Measurements from ENCODE around the gene NOL3. TPM values are rescaled to one million over a fixed set of nuclear protein-coding genes. Genes with fewer than 3 reads are reported as not detected.

The NOL3 gene
- total RNA-seq, 2 donors from 2014 or later: 87.5 to 103 TPM

GRCh38 chr16:67190448-67191399 lies 20.4 kb downstream of the NOL3 start:
- no peak overlapping the region for H3K4me3 ChIP-seq
- TF ChIP-seq CTCF (IDR thresholded peaks at IDR 0.05): no peak
- no peaks in the 10 kb centered on the region for H3K27me3 ChIP-seq
- H3K36me3 ChIP-seq: peaks cover 24% of the 10 kb centered on the region
- H3K9me3 ChIP-seq: no peaks in the 10 kb centered on the region
- peak overlapping the region; percentile 3 to 10 for H3K27ac ChIP-seq
- H3K4me1 ChIP-seq: peaks cover 0 to 29% of the 10 kb centered on the region in 2 donors
- DNase-seq (ENCODE audit: low spot score): no peak

- peak overlapping the region in 1 of 2 donors; percentile 78 for H3K27ac ChIP-seq
- peaks cover 32% of the 10 kb centered on the region for H3K36me3 ChIP-seq
- no peaks in the 10 kb centered on the region for H3K9me3 ChIP-seq
- no peaks in the 10 kb centered on the region for H3K27me3 ChIP-seq
- no peak for DNase-seq (ENCODE audit: low spot score)
- H3K4me1 ChIP-seq: peaks cover 0 to 27% of the 10 kb centered on the region in 2 donors
- peak overlapping the region; percentile 87 to 98 for H3K4me3 ChIP-seq
- TF ChIP-seq CTCF (IDR thresholded peaks at IDR 0.05): no peak
Measured at GRCh38 chr16:67191411-67191994, 21.2 kb downstream of the NOL3 start.

GRCh38 chr16:67191995-67192681 lies 21.8 kb downstream of the NOL3 start, which contains the start of gene E2F4:
TSS of gene E2F4 (plus strand) at chr16:67192155. CDS start at chr16:67192228, 73 bp downstream.
- Histone ChIP-seq H3K27me3 (no peaks in the 10 kb centered on the region), H3K4me3 (peak within 1 kb of the TSS; percentile 87 to 98), H3K27ac (peak within 1 kb of the TSS; percentile 76 to 78), H3K36me3 (peaks cover 38% of the 10 kb centered on the region), H3K4me1 (peaks cover 0 to 27% of the 10 kb centered on the region in 2 donors), H3K9me3 (no peaks in the 10 kb centered on the region)
- peak; percentile 94 for DNase-seq (ENCODE audit: low spot score)
- TF ChIP-seq CTCF (IDR thresholded peaks at IDR 0.05): peak in 1 of 2 donors; percentile 12

GRCh38 chr16:67192781-67193361 lies 22.5 kb downstream of the NOL3 start:
- Histone ChIP-seq H3K4me1 (peaks cover 0 to 29% of the 10 kb centered on the region in 2 donors), H3K27ac (peak overlapping the region; percentile 76 to 78)
- no peak for DNase-seq (ENCODE audit: low spot score)

More at GRCh38 chr16:67192781-67193361, 22.5 kb downstream of the NOL3 start:
- Histone ChIP-seq H3K4me3 (peak overlapping the region; percentile 87 to 98), H3K9me3 (no peaks in the 10 kb centered on the region), H3K27me3 (no peaks in the 10 kb centered on the region), H3K36me3 (peaks cover 45% of the 10 kb centered on the region)
- no peak for TF ChIP-seq CTCF (IDR thresholded peaks at IDR 0.05)

All from right atrium auricular region (tissue), 2 donors.